H1 (cell line): Measurements from ENCODE around the gene PTPRH. TPM values are rescaled to one million over a fixed set of nuclear protein-coding genes. Genes with fewer than 3 reads are reported as not detected.

Source experiments
- CHD1 ChIP-seq: IDR thresholded peaks from 2 replicates; pipeline ENCODE4 v1.6.1; 2012; ENCODE audit warnings: low read depth, low read length, improper control_type of control experiment
- ZNF274 ChIP-seq: IDR thresholded peaks from 2 replicates; pipeline ENCODE4 v1.7.0; 2012; ENCODE audit warnings: low read length, borderline replicate concordance; ENCODE audit errors: extremely low read depth
- polyA plus RNA-seq, 7 experiments: library from polyadenylated mRNA; depleted of rRNA in 3 of 7; stranded (reverse) in 5 of 7; unstranded in 2 of 7; fragments of >200 nt in 5 of 7; fragments of 200-250 nt in 2 of 7; gene quantifications; 1 replicate in 5 of 7; 2 replicates in 1 of 7; 4 replicates in 1 of 7; pipeline versions ENCODE4 v1.2.1 to v1.2.3, GENCODE V29; 2011 to 2013; ENCODE audit warnings: missing spikeins in 2 of 7, mixed read lengths in 2 of 7
- total RNA-seq: library from RNA; stranded (reverse); fragmentation: NEBNext Ultra II Directional; extraction: Animal tissue kit (Norgen Biotek cat#: 25700); gene quantifications from 2 replicates; pipeline ENCODE4 v1.2.1, GENCODE V29; 2021

PTPRH gene
- total and polyA plus RNA-seq, 2 of the 8 experiments (the other 6 are each of a cell fraction or from before 2014, with no cell fraction given) = 0.30 to 0.39 TPM

DNA sequence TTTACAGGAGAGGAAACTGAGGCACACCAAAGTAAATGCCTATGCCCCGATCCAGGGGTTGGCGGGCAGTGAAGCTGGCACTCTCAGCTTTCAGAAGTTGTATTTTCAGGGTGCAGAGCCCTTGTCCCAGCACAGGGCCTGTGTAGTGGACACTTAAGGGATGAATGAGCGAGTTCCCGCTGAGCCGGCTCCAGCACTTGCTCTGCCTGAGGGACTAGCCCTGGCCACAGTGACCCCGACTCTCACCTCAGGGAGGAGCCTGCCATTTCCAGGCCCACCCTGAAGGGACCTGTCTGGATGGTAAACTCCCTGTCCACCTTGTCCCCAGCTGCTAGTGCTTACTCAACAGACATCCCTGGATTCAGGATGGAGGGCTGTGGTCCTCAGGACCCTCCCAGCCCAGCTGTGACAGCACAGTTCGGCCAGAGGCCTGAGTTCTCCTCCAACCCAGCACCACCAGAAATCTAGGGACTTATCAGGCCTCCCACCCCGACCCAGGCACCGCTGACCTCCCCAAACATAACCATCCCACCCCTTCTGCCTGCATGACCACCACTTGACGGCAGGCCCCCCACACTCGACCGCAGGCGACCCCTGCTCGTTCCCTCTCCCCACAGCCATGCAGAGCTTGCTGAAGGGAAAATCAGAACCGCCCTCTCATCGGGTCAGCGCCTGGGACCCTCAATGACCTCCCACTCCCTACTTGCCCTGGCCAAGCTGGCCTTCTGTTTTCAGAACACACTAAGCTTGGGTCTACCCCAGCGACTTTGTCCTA lies 41.1 kb upstream of the PTPRH start (continued):
- TF ChIP-seq CHD1 = no peak
- TF ChIP-seq ZNF274 = no peak
